ENCODE data around the gene COG2. TPM values are rescaled to one million over a fixed set of nuclear protein-coding genes. Genes with fewer than 3 reads are reported as not detected.
A peak's percentile ranks its signal among the peaks of the same experiment; 100 is the strongest.
"Not testable (repeated sequence)": the region's sequence is repeated elsewhere in the genome, so short reads cannot be mapped to it uniquely, and the experiment has no call there.

COG2 gene
- total RNA-seq, 1 experiment from 2014 or later = 51.0 TPM

DNA sequence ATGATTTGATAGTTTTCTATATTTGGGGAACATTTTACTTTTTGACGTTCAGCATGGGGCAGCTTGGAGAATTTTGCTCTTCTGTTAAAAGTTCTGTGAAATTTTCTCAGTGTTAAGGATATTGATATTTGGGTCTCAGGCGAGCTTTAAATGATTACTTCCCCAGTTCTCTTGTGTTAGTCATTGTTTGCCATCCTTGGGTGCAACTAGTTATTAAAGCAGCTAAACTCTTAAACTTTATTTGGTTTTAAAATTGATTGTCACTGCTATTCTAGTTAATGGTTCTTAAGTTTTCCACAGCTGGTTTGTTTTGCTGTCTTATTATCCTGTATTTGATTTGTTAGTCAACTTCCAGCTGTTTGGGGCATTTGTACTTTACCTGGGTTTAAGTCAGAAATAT lies 9.0 kb downstream of the COG2 start:
- ChIA-PET CTCF (no interaction called here), POLR2A (ENCODE audit: unreplicated experiment) (interaction anchor here (0.8 to 1.2 kb wide), 2 partner anchors 8 to 10 kb away, joined by 5 to 7 read pairs; no protein-coding TSS in a partner anchor)
- Histone ChIP-seq H3K4me3 (ENCODE audit: low read length) (no peak overlapping the region), H4K20me1 (ENCODE audit: low read length) (peaks cover 31% of the 10 kb centered on the region), H3K36me3 (ENCODE audit: low read depth, low read length) (peaks cover 13% of the 10 kb centered on the region), H3K4me1 (ENCODE audit: insufficient read depth, low read length) (peaks cover 10% of the 10 kb centered on the region), H3K79me2 (ENCODE audit: low read length) (peaks cover 96% of the 10 kb centered on the region), H3K4me2 (ENCODE audit: low read length) (no peak overlapping the region), H3K27me3 (ENCODE audit: low read length) (no peaks in the 10 kb centered on the region), H3K9me3 (ENCODE audit: low read length) (no peaks in the 10 kb centered on the region), H2AFZ (ENCODE audit: low read length) (no peak overlapping the region), H3K9ac (ENCODE audit: low read length) (no peak overlapping the region), H3K27ac (ENCODE audit: low read length) (no peak overlapping the region), H3K9me2 (replicated peaks; ENCODE audit: low read length) (no peaks in the 10 kb centered on the region), H3F3A (ENCODE audit: low read length, unreplicated experiment) (no peaks in the 10 kb centered on the region)
- TF ChIP-seq, protein P1, sequence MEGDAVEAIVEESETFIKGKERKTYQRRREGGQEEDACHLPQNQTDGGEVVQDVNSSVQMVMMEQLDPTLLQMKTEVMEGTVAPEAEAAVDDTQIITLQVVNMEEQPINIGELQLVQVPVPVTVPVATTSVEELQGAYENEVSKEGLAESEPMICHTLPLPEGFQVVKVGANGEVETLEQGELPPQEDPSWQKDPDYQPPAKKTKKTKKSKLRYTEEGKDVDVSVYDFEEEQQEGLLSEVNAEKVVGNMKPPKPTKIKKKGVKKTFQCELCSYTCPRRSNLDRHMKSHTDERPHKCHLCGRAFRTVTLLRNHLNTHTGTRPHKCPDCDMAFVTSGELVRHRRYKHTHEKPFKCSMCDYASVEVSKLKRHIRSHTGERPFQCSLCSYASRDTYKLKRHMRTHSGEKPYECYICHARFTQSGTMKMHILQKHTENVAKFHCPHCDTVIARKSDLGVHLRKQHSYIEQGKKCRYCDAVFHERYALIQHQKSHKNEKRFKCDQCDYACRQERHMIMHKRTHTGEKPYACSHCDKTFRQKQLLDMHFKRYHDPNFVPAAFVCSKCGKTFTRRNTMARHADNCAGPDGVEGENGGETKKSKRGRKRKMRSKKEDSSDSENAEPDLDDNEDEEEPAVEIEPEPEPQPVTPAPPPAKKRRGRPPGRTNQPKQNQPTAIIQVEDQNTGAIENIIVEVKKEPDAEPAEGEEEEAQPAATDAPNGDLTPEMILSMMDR (conservative IDR thresholded peaks at IDR 0.05; ENCODE audit: low read depth, low read length) = no peak
- TF ChIP-seq EZH2 (IDR thresholded peaks at IDR 0.05; ENCODE audit: low read length, unreplicated experiment) = no peak
- TF ChIP-seq EZH2phosphoT487 (IDR thresholded peaks at IDR 0.05; ENCODE audit: borderline replicate concordance, low read length) = no peak
- BruUV-seq (replicated peaks) = no TSS peak
- intact Hi-C loops (cut with micrococcal nuclease) = loop anchor here (2.0 kb wide), 1 partner anchor 30 kb away; no protein-coding TSS in a partner anchor
- peak; percentile 92 for ATAC-seq
- peak; percentile 32 for DNase-seq

DNA sequence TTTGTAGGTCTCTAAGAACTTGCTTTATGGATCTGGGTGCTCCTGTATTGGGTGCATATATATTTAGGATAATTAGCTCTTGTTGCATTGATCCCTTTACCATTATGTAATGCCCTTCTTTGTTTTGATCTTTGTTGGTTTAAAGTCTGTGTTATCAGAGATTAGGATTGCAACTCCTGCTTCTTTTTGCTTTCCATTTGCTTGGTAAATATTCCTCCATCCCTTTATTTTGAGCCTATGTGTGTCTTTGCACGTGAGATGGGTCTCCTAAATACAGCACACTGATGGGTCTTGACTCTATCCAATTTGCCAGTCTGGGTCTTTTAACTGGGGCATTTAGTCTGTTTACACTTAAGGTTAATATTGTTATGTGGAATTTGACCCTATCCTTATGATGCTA lies 14.4 kb downstream of the COG2 start:
- H3K4me2 ChIP-seq (ENCODE audit: low read length); DNase-seq; H3K9me2 ChIP-seq (replicated peaks; ENCODE audit: low read length); H3K9ac ChIP-seq (ENCODE audit: low read length); ATAC-seq; BruUV-seq (replicated peaks); H3K4me1 ChIP-seq (ENCODE audit: insufficient read depth, low read length); H3K4me3 ChIP-seq (ENCODE audit: low read length); H2AFZ ChIP-seq (ENCODE audit: low read length); H3K27me3 ChIP-seq (ENCODE audit: low read length); POLR2A ChIA-PET (ENCODE audit: unreplicated experiment); H3K27ac ChIP-seq (ENCODE audit: low read length); H3K9me3 ChIP-seq (ENCODE audit: low read length); intact Hi-C loops (cut with micrococcal nuclease); H3F3A ChIP-seq (ENCODE audit: low read length, unreplicated experiment): not testable (repeated sequence)
- CTCF ChIA-PET = interaction anchor here (0.7 kb wide), 1 partner anchor 106 kb away, joined by 4 read pairs; no protein-coding TSS in a partner anchor
- H3K36me3 ChIP-seq (ENCODE audit: low read depth, low read length) = peaks cover 30% of the 10 kb centered on the region
- H3K79me2 ChIP-seq (ENCODE audit: low read length) = peaks cover 63% of the 10 kb centered on the region
- peaks cover 16% of the 10 kb centered on the region; the same call in 1 of the 2 replicates for H4K20me1 ChIP-seq (ENCODE audit: low read length)

DNA sequence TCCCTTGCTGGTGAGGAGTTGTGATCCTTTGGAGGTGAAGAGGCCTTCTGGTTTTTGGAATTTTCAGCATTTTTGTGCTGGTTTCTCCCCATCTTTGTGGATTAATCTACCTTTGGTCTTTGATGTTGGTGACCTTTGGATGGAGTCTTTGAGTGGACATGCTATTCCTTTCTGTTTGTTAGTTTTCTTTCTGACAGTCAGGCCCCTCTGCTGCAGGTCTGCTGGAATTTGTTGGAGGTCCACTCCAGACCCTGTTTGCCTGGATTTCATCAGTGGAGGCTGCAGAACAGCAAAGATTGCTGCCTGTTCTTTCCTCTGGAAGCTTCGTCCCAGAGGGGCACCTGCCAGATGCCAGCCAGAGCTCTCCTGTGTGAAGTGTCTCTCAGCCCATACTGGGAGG lies 15.8 kb downstream of the COG2 start:
- H3K27ac ChIP-seq (ENCODE audit: low read length); H3K4me3 ChIP-seq (ENCODE audit: low read length); H3K9me2 ChIP-seq (replicated peaks; ENCODE audit: low read length); ATAC-seq; H2AFZ ChIP-seq (ENCODE audit: low read length); H3K9ac ChIP-seq (ENCODE audit: low read length); H3K4me2 ChIP-seq (ENCODE audit: low read length); H3F3A ChIP-seq (ENCODE audit: low read length, unreplicated experiment); POLR2A ChIA-PET (ENCODE audit: unreplicated experiment); H4K20me1 ChIP-seq (ENCODE audit: low read length); intact Hi-C loops (cut with micrococcal nuclease); H3K4me1 ChIP-seq (ENCODE audit: insufficient read depth, low read length); DNase-seq; BruUV-seq (replicated peaks); H3K27me3 ChIP-seq (ENCODE audit: low read length); CTCF ChIA-PET; H3K9me3 ChIP-seq (ENCODE audit: low read length): not testable (repeated sequence)
- Histone ChIP-seq H3K79me2 (ENCODE audit: low read length) (peaks cover 49% of the 10 kb centered on the region), H3K36me3 (ENCODE audit: low read depth, low read length) (peaks cover 30% of the 10 kb centered on the region)

DNA sequence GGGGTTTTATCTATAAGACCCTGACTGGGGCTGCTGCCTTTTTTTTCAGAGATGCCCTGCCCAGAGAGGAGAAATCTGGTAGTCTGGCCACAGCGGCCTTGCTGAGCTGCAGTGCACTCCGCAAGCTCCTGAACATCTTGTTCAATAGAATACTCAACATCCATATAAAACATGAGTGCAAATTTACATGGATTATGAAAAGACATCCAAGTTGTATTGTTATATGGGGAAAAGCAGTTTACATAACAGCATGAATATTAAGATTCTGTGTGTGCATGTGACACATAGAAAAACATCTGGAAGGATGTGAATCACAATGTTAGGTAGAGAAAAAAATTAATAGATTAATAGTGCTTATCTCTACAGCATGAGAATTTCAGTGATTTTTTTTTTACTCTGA lies 16.4 kb downstream of the COG2 start:
- CTCF ChIA-PET = no interaction called here

More for the DNA sequence above, 16.4 kb downstream of the COG2 start:
- H3K9me2 ChIP-seq (replicated peaks; ENCODE audit: low read length) = no peaks in the 10 kb centered on the region
- peaks cover 31% of the 10 kb centered on the region for H3K36me3 ChIP-seq (ENCODE audit: low read depth, low read length)
- POLR2A ChIA-PET (ENCODE audit: unreplicated experiment) = no interaction called here
- no peaks in the 10 kb centered on the region for H3K4me1 ChIP-seq (ENCODE audit: insufficient read depth, low read length)
- no peak overlapping the region for H3K27ac ChIP-seq (ENCODE audit: low read length)
- H2AFZ ChIP-seq (ENCODE audit: low read length) = no peak overlapping the region
- ATAC-seq (no peak), DNase-seq (no peak)
- H3F3A ChIP-seq (ENCODE audit: low read length, unreplicated experiment) = no peaks in the 10 kb centered on the region
- H4K20me1 ChIP-seq (ENCODE audit: low read length) = peaks cover 6% of the 10 kb centered on the region; the same call in 1 of the 2 replicates
- no TSS peak for BruUV-seq (replicated peaks)
- H3K79me2 ChIP-seq (ENCODE audit: low read length) = peaks cover 43% of the 10 kb centered on the region
- H3K9ac ChIP-seq (ENCODE audit: low read length) = no peak overlapping the region
- H3K4me3 ChIP-seq (ENCODE audit: low read length) = no peak overlapping the region
- TF ChIP-seq EZH2phosphoT487 (IDR thresholded peaks at IDR 0.05; ENCODE audit: borderline replicate concordance, low read length) = no peak
- TF ChIP-seq, protein P1 (conservative IDR thresholded peaks at IDR 0.05; ENCODE audit: low read depth, low read length) = no peak
- no peak for TF ChIP-seq EZH2 (IDR thresholded peaks at IDR 0.05; ENCODE audit: low read length, unreplicated experiment)
- no peaks in the 10 kb centered on the region for H3K9me3 ChIP-seq (ENCODE audit: low read length)
- no peak overlapping the region for H3K4me2 ChIP-seq (ENCODE audit: low read length)
- no peaks in the 10 kb centered on the region for H3K27me3 ChIP-seq (ENCODE audit: low read length)
- intact Hi-C loops (cut with micrococcal nuclease) = no loop called here
